Cortex of kidney (tissue), 1 donor: ENCODE measurements around the gene COL13A1.

Source experiments
- DNase-seq: peaks from one replicate; lab custom pipeline; 2025; lab: John Stamatoyannopoulos, UW

Gene COL13A1

GRCh38 chr10:69846293-69846921, 44.7 kb downstream of the COL13A1 start:
- DNase-seq, result no peak

- no peak for DNase-seq
Observed at GRCh38 chr10:69847458-69847857, 45.8 kb downstream of the COL13A1 start.

DNA sequence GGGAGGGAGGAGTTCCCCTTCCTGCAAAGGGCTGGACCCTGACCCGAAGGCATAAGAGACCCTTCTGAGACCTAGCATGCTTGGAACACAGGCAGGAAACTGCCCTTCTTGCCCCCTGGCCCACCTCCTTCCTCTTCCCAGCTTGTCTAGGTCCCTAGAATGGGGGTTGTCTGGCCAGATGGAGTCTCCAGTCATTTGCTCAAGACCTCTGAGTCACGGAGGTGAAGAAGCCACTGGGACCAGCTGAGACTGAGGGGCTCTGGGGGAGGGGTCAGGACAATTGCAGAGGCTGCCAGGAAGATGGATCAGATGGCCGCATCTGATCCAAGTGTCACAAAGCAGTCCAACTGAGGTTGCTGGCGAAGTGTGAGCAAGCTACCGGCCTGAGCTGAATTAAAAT, 46.2 kb downstream of the COL13A1 start:
- DNase-seq, result no peak

DNA sequence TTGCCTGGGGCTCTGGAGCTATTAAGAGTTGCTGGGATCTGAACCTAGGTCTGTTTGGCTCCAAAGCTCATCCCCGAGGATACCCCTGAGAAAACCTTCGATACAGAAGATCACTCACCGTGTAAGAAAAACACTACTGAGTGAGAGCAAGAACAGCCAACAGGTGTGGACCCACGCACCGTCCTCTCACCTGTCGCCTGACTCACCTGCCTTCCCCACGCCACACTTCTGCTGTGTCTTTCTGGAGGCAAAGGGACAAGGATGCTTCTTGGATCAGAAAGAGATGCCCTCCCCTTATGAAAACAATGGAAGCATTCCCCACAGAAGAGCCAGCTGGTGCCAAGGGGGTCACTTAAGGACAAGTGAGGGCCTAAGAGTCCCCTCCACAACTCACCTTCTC, 46.7 kb downstream of the COL13A1 start:
- no peak for DNase-seq

DNA sequence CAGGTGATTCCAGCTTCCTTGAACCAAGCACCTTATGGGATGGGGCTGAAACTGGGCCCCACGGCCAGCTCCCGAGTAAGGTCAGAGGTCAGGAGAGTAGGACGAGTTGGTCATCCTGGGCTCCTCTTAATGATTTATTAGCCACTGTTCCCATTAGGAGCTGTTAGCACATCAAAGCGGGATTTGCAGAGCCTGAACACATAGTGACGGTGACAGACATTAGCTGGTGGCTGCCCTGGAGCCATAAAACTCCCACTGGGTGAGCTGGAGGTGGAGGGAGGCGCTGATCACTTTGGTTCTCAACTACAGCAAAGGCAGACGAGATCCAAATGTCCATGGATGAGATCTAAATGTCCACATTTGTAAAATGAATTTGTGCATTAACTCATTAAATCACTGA, 48.1 kb downstream of the COL13A1 start:
- DNase-seq, result no peak

DNA sequence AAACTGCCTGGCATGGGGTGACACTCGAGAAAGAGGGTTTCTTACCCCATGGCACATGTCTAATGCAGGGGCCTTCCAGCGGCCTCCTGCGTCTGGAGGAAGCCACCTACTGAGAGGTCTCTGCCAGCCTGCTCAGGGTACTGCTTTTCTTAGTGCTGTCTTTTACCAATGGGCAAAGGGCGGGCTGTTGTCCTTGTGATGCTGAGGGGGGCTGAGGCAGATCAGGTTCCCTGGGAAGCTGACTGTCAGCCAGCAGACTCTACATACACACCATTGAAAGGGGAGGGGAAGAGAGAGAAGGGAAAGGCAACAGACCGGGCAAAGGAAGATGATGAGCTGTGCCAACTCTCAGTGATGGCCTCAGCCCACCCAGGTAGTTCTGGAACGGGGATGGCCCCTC, 48.7 kb downstream of the COL13A1 start:
- no peak for DNase-seq

GRCh38 chr10:69851306-69851705, 49.6 kb downstream of the COL13A1 start:
- DNase-seq, result no peak

GRCh38 chr10:69853064-69853463, 51.4 kb downstream of the COL13A1 start:
- DNase-seq, result no peak

- DNase-seq, result no peak
Observed at GRCh38 chr10:69854511-69855345, 53.0 kb downstream of the COL13A1 start.

GRCh38 chr10:69855346-69856111, 53.8 kb downstream of the COL13A1 start:
- no peak for DNase-seq

GRCh38 chr10:69856601-69857166, 55.0 kb downstream of the COL13A1 start:
- no peak for DNase-seq

DNA sequence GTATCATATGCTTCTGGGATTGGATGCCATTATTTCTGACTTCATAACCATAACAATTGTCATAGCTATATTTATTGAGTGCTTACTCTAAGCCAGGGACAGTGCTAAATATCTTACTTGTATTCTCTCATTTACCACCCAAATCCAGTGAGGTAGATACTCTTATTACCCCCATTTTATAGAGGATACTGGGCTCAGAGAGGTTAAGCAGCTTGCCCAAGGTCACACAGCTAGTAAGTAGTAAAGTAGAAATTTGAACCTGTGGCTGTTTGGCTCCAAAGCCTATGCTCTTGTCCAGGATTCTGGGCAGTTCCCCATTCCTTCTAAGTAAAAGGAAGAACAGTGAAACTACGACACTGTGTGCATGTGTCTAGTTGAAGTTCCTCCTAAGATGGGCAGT, 56.5 kb downstream of the COL13A1 start:
- DNase-seq, result no peak

- DNase-seq, result no peak
Observed at GRCh38 chr10:69860271-69860670, 58.6 kb downstream of the COL13A1 start.

DNA sequence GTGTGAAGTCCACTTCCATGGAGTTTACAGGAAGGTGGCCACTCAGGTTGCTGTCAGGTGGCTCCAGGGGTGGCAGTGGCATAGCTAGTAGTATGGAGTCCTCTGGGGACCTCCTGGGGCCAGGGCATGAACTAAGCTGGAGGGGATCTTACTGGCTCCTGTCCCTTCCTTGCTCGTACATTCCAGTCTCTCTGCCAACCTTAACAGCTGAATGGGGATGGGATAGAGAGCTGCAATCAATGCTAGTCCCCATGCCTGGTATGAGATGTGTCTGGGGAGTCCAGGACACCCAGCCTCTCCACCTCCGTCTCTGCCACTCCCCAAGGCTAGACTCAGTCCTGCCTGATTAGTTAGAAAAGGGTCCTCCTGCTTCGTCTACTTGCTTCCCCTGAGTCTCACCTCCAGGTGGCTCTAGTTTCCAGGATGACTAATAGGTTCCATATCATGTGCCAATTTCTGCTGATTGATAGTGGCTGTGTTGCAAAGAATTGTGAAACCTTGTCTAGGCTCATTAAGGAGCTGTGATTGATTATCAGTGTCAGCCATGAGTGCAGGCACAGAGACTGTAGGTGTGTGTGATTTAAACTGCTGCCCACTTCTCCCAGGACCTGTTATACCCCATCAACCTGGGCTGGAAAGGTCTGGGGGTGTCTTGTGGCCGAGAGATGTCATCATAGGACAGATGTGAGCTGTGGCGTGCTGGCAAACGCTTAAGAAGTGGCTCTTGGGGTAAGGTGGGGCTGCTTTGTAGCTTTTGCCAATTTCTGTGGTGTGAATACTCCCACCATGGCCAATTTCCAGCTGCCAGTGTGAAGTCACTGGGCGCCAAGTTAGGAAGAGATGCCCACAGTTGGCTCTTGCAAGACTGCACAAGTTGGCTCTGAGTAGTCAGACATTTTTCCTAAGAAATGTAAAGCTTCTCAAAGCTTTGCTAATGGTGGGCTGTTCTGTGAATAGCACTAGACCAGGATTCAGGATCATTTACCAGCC, 59.8 kb downstream of the COL13A1 start:
- DNase-seq, result no peak

DNA sequence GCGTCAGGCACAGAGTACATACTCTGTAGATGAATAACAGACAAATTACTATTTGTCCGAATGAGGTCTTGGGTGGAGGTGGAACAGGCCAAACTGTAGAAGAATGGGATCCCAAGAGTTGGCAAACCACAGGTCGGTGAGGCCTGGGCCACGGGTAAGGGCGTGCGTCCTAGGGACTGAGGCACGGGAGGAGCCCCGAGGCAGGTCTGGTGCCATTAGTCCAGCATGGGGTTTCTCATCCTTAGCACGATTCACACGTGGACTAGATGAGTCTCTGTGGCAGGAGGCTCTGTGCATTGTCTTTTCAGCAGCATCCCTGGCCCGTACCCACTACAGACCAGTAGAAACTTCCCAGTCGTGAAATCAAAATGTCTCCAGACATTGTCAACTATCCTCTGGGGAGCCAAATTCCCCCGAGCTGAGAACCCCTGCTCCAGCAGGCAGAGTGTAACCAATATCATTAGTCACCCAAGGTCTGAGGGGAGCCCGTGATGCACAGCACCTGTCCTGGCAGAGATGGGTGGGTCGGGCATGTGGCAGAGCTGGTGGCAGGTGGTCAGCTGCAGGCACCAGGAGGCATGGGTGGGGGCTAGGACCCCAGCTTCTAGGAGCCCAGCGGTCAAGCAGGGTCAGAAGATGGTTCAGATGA, 61.3 kb downstream of the COL13A1 start:
- no peak for DNase-seq

- no peak for DNase-seq
Observed at GRCh38 chr10:69863580-69863979, 61.9 kb downstream of the COL13A1 start.

- no peak for DNase-seq
Observed at GRCh38 chr10:69864321-69864720, 62.6 kb downstream of the COL13A1 start.

DNA sequence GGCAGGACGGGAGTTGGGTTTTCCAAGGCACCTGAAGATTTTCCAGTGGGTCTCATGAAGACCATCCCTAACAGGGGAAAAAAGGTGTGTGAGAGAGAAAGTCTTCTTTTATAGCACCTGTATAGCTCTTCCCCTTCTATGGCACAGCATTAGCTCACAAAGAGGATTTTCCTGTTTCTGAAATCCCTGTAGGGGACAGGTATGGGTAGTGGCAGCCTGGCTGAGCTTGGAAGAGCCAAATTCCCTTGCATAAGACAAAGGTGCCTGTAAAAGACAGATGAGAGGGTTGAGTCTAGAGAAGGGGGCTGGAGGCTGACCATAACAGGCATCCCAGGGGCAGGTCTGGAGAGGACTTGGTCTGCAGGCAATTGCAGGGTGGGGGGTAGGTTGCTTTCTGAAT, 63.7 kb downstream of the COL13A1 start:
- no peak for DNase-seq

DNA sequence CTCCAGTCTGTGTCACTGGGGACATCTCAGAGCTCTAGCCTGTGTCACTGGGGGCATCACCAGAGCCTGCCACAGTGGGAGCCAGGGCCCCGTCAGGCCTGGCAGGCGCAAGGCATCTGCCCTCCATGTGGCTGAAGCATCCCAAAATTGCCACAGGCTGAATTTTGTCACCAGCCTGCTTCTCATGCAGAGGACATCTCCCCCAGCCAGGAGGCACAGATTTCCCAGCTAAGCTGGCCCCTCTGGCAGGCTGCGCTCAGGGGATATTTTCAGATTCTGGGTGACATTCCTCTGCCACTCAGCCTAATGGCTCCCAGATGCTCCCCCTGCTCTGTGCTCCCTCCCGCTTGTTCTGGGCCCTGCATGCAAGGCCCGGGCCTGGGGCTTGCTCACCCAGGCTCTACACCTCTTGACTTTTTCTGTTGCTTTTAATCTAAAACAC, 64.6 kb downstream of the COL13A1 start:
- DNase-seq, result no peak

DNA sequence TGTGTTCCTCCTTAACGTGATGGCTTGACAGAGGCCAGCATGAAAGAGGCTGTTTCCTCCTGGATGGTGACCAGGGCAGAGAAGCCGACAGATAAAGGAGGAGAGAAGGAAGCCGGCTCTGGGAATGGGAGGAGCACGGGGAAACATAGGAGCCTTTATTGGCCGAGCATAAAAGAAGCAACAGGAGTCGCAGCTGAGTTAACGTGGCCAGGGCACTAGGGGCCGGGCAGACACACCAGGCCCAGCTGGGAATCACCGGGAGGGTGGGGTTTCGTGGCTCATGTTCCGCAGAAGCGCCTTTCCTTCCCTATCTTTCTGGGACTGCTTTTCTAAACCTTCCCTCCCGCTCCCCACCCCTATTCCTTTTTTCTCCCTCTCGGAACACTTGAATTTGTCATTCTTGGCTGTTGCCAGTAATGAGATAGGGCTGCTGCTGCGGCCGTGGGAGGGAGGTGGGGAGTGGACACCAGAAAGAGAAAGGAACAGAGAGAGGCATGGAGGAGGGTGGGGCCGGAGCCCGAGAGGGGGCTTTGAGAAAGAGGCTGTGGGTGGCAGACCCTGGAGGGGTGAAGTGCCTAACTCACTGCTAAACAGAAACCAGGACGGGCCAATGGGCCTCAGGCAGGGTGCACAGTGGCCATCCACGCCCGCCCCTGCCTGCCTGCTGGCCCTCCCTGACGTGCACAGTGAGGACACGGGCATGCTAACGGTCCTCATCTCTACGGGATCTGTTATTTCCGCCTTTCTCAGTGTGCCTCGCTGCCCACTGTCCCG, 65.2 kb downstream of the COL13A1 start:
- DNase-seq, result no peak
